Activated T-cell treated with anti-CD3 and anti-CD28 coated beads, Interleukin-2, amount 50 U/mL, for 4 hours (primary cell): ENCODE data around the gene DLST. TPM values are rescaled to one million over a fixed set of nuclear protein-coding genes. Genes with fewer than 3 reads are reported as not detected.
A peak's percentile ranks its signal among the peaks of the same experiment; 100 is the strongest.

Experiments
- ATAC-seq, 2 donors: fragments of 200-7000 bp; cut with Tn5 transposase; one replicate each; pipeline ENCODE4 v1.10.0; 2021
- DNase-seq: peaks from one replicate; pipeline ENCODE4 v3.0.0-alpha.2; 2020
- H3K27me3 Mint-ChIP-seq: one replicate; pipeline ENCODE4 v1.8.0; 2021; ENCODE audit warnings: low read depth, mixed read lengths
- H3K36me3 Mint-ChIP-seq: one replicate; pipeline ENCODE4 v1.8.0; 2022; ENCODE audit warnings: mixed read lengths; ENCODE audit not compliant: insufficient read depth
- H3K4me1 Mint-ChIP-seq: one replicate; pipeline ENCODE4 v1.8.0; 2021; ENCODE audit warnings: low read depth, mixed read lengths
- H3K4me3 Mint-ChIP-seq: one replicate; pipeline ENCODE4 v1.8.0; 2021; ENCODE audit warnings: mild to moderate bottlenecking, moderate library complexity, mixed read lengths
- H3K9me3 Mint-ChIP-seq: one replicate; pipeline ENCODE4 v1.8.0; 2021; ENCODE audit warnings: mixed read lengths
- total RNA-seq, 3 donors: library from RNA; stranded (reverse); gene quantifications; one replicate each; pipeline ENCODE4 v1.2.1, GENCODE V29; 2021

Gene DLST
- 100 to 1,000 TPM; 104 to 107 (median 106) TPM for total RNA-seq

GRCh38 chr14:74881431-74882102, at the start of gene DLST:
DLST (plus strand) TSS chr14:74881916; CDS start chr14:74881954, 38 bp downstream.
- no peaks in the 10 kb centered on the region for H3K27me3 Mint-ChIP-seq
- peaks cover 54% of the 10 kb centered on the region for H3K4me1 Mint-ChIP-seq
- peak within 1 kb of the TSS; percentile 100 for H3K4me3 Mint-ChIP-seq
- H3K9me3 Mint-ChIP-seq, result no peaks in the 10 kb centered on the region
- ATAC-seq, result peak; percentile 93 to 94
- DNase-seq, result peak; percentile 80
- peaks cover 22% of the 10 kb centered on the region for H3K36me3 Mint-ChIP-seq

DNA sequence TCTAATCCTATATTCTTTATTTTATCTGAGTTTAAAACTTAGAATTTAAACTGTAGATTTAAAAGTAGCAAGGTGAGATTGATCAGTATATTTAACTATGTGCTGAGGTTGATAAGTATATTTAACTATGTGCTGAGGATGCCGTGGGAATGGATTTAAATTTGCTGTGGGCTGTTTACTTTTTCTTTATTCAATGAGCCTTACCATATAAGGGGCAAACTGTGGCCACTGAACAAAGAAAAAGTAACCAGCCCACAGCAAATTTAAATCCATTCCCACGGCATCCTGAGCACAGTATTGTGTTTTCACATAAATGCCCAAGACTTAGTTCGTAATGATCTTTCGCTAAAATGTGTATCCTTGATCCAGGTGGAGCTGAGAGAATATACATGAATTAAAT, 48.9 kb upstream of the DLST start:
- no peak overlapping the region for H3K4me3 Mint-ChIP-seq
- no peak for ATAC-seq

DNA sequence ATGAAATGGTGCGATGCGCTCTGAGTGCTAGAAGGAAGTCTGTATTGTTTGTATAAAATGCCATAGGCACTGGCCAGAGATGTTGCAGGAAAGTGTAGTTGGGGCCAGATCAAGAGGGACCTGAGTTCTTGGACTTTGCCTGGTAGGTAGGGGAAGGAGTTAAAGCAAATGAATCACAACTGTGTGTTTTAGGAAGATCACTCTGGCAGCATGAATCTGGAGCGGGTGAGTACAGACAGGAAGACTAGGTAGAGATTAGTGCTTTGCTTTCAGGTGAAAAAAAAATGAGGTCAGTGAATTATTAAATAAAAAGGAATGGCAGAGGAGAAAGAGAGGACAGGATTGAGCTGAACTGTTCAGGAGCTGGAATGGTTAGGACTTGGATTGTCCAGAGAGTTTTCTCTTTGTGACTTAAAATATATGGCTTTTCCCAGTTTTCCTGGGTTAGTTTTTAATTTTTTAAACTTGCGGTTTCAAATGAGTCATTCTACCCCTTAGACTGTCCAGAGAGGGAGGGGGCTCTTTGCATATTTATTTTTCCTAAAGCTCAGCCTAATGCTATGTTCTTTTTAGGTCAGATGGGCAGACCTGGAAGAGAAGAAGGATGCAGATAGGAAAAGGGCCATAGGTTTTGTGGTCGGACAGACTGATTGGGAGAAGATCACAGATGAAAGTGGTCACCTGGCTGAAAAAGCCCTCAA, 46.9 kb upstream of the DLST start:
- no peak overlapping the region for H3K4me3 Mint-ChIP-seq
- DNase-seq (no peak), ATAC-seq (no peak)

More for the DNA sequence above, 48.9 kb upstream of the DLST start:
- H3K4me1 Mint-ChIP-seq, result peaks cover 37% of the 10 kb centered on the region
- peaks cover 34% of the 10 kb centered on the region for H3K36me3 Mint-ChIP-seq
- H3K27me3 Mint-ChIP-seq, result no peaks in the 10 kb centered on the region
- no peak for DNase-seq
- no peaks in the 10 kb centered on the region for H3K9me3 Mint-ChIP-seq

DNA sequence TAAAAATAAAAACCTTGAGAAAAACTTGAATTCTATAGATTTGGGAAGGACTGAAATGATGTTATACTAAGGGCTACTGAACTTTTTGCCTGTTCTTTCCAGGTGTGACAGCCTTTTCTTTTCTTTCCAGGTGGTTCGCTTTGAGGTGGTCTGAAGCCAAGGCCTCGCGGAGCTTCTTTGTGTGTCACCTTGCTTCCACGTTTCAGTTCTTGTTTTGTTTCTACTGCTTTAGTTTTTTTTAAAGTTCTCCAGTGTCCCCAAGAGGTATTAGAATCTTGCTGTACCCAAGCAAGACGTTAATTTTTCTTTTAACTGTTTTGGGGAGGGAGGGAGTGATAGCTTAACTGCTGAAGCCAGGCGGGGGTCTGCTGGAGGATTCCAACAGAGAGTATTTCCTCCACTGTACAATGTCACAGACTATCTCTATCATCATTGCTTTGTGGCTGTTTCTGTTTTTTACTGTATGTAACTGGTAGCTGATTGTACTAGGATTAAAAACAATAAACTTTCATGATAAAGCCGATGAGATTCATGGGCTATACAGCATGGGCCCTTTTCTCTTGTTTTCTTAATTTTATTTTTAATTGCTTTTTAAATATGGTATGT, 46.0 kb upstream of the DLST start:
- H3K4me1 Mint-ChIP-seq, result peaks cover 63% of the 10 kb centered on the region
- no peak overlapping the region for H3K4me3 Mint-ChIP-seq
- H3K27me3 Mint-ChIP-seq, result no peaks in the 10 kb centered on the region
- H3K36me3 Mint-ChIP-seq, result peaks cover 19% of the 10 kb centered on the region
- peak; percentile 38 to 57 for ATAC-seq
- H3K9me3 Mint-ChIP-seq, result no peaks in the 10 kb centered on the region
- no peak for DNase-seq

More for the DNA sequence above, 46.9 kb upstream of the DLST start:
- peaks cover 27% of the 10 kb centered on the region for H3K36me3 Mint-ChIP-seq
- H3K9me3 Mint-ChIP-seq, result no peaks in the 10 kb centered on the region
- H3K4me1 Mint-ChIP-seq, result peaks cover 54% of the 10 kb centered on the region
- H3K27me3 Mint-ChIP-seq, result no peaks in the 10 kb centered on the region

DNA sequence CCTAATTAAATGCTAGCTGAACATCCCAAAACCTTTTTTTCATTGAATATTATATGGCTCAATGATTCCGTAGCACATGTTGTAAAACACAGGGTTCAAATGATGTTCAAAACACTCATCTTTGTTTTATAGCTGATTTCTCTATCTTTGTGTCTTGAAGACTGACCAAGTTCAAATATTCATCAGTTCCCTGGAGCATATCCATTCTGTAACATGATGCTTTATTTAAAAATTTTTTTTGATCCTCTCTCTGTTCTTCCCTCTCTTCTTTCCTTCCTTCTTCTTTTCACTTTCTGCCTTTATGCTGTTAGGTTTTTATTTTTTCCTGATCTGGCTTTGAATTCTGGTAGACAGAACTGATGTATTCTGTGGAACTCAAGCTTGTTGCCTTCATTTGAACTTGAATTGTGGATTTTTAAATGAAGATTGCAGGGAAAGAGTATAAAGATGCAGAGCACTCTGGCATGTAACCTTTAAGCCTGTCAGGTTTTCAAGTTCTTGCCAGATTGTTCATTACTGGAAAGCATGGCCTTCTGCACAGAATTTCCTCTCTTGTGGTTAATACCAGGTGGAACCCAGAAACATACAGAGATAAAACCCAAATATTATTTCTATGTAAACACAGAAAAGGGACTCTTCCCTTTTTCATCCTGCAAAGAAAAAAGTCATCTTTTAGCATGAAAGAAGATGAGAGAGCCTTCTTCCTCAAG, 45.3 kb upstream of the DLST start:
- H3K4me1 Mint-ChIP-seq, result peaks cover 69% of the 10 kb centered on the region
- ATAC-seq (no peak), DNase-seq (no peak)
- peak overlapping the region; percentile 25 for H3K4me3 Mint-ChIP-seq
- peaks cover 16% of the 10 kb centered on the region for H3K36me3 Mint-ChIP-seq
- H3K9me3 Mint-ChIP-seq, result no peaks in the 10 kb centered on the region
- H3K27me3 Mint-ChIP-seq, result no peaks in the 10 kb centered on the region

DNA sequence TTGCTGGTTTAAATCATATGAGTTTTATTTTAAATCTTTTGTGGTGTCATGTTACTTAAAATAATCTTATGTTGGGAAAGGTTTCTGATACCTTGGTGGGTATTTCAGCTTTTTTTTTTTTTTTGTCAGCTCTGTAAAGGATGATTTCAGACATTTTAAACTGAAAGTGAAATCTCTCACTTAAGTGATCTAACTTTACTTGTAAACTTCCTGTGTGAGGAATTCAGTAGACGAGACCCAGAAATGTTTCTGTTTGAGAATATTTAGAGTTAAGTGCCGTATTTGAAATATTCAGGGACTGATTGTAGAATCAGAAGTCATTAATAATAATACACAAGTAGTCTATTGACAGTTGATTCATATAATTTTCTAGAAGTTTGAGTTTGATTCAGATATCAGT, 43.5 kb upstream of the DLST start:
- Mint-ChIP-seq H3K36me3 (peaks cover 15% of the 10 kb centered on the region), H3K27me3 (no peaks in the 10 kb centered on the region), H3K4me3 (peak overlapping the region; percentile 73), H3K4me1 (peaks cover 81% of the 10 kb centered on the region), H3K9me3 (no peaks in the 10 kb centered on the region)
- ATAC-seq, result no peak
- no peak for DNase-seq

GRCh38 chr14:74840603-74841030, 41.1 kb upstream of the DLST start:
- Mint-ChIP-seq H3K4me1 (peaks cover 69% of the 10 kb centered on the region), H3K9me3 (no peaks in the 10 kb centered on the region), H3K36me3 (peaks cover 9% of the 10 kb centered on the region), H3K27me3 (no peaks in the 10 kb centered on the region), H3K4me3 (no peak overlapping the region)
- DNase-seq (no peak), ATAC-seq (peak; percentile 9 to 39)

DNA sequence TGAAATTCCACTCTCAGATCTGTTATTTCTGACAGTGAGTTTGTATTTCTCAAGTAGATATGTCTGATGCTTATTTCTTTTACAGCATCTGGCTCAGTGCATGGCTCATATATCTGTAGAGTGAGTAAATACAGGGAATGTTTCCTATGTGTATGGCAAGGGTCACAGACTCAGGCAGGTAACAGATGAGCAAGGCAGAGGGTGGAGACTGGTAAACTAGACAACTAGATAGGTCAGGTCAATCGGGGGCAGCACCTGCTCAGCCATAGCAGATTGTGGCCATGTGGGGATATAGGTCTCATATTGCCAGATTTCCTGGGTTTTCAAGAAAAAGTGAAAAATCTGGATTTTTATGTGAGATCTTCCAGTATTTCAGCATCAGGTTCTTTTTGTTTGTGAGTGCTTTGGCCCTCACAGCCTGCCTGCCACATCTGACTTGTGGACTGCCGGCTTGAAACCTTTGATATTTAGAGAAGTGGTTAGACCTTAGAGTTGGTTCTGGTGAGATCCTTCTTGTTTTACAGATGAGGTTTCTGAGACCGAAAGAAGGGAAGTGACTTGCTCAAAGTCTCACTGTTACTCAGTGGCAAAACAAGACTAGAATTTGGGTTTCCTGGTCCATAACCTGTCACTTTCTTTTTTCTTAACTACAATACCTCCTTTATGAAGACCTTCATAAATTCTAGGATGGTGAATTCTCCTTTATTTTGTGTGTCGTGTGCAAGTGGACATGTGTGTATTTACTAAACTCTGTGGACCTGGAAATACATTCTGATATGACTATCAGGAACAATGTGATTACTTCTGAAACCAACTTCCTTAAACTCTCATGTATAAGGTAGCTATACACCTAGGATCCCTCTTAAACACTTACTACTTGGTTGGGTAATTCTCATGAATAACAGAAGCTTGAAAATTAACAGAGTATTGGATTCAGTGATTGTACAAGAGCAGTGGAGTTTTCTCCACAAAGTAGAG, 40.2 kb upstream of the DLST start:
- H3K4me3 Mint-ChIP-seq, result no peak overlapping the region
- no peaks in the 10 kb centered on the region for H3K9me3 Mint-ChIP-seq
- no peaks in the 10 kb centered on the region for H3K27me3 Mint-ChIP-seq
- H3K4me1 Mint-ChIP-seq, result peaks cover 60% of the 10 kb centered on the region
- ATAC-seq (peak; percentile 83), DNase-seq (no peak)
- H3K36me3 Mint-ChIP-seq, result peaks cover 5% of the 10 kb centered on the region

DNA sequence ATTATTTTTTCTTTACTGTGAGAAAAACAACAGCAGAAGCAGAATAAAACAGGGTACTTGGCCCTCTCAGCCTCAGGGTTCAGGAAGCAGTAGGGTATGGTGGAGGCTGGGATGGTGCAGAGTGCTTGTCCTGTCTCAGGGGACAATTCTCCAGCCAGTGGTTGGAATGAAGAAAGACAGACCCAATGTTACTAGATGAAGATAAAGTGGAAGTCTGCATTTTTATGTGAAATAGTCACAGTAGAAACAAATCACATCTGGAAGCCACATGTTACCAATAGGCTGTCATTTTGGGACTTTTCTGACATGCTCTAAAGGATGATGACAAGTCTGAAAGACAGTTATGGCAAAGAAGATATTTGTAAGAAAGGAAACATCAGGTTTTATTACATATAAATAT, 38.1 kb upstream of the DLST start:
- Mint-ChIP-seq H3K4me3 (no peak overlapping the region), H3K27me3 (no peaks in the 10 kb centered on the region), H3K9me3 (no peaks in the 10 kb centered on the region), H3K4me1 (peaks cover 38% of the 10 kb centered on the region), H3K36me3 (peaks cover 2% of the 10 kb centered on the region)
- no peak for DNase-seq
- no peak for ATAC-seq

DNA sequence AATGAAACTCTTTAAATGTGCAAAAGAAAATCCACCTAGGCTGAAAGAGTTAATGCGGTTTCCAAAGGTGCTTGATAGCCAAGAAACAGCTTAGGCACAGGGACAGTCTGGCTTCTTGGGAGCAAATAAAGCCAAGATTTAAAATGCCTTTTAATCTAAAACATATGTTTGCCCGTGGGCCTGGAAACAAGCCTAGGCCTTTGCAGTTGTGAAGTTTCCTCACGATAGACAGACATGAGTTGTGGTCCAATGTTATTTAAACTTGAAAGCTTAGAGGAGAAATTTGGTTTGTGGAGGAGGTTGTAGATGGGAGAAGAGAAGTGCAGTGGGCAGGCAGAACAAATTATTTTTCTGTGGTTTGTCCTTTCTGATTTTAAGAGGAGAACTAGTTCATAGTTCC, 35.5 kb upstream of the DLST start:
- H3K4me1 Mint-ChIP-seq, result peaks cover 19% of the 10 kb centered on the region
- H3K36me3 Mint-ChIP-seq, result no peaks in the 10 kb centered on the region
- H3K4me3 Mint-ChIP-seq, result no peak overlapping the region
- no peaks in the 10 kb centered on the region for H3K27me3 Mint-ChIP-seq
- no peak for DNase-seq
- no peaks in the 10 kb centered on the region for H3K9me3 Mint-ChIP-seq
- no peak for ATAC-seq

DNA sequence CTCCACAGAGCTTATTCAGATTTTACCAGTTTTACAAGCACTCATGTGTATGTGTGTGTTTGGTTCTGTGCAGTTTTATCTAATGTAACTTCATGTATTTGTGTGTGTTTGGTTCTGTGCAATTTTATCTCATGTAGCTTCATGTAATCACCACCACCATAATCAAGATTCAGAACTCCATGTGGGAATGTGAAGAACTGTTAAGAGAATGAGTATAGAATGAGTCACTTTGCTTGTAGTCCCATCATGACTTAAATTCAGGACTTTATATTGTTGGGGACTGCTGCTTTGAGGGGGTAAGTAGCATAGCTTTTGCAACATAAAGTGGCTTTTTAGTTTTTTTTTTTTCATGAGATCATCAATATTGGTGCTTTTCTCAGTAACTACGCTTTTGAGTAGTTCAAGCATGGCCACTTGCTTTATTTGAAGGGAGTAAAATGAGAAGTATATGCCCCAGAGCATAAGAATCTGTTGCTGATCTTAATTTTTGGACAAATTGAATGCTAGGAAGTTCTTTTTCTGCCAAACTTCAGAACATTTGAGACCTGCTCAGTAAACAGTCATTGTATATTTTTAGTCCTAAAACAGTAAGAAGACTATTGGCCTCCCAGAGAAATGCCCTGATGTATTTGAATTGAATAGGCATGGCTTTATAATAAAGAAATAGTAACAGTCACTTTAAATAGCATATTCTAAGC, 34.6 kb upstream of the DLST start:
- DNase-seq (no peak), ATAC-seq (no peak)
- Mint-ChIP-seq H3K4me3 (no peak overlapping the region), H3K4me1 (peaks cover 10% of the 10 kb centered on the region), H3K27me3 (no peaks in the 10 kb centered on the region), H3K9me3 (no peaks in the 10 kb centered on the region), H3K36me3 (no peaks in the 10 kb centered on the region)

GRCh38 chr14:74848768-74849167, 32.9 kb upstream of the DLST start:
- no peak overlapping the region for H3K4me3 Mint-ChIP-seq
- H3K9me3 Mint-ChIP-seq, result no peaks in the 10 kb centered on the region
- peaks cover 13% of the 10 kb centered on the region for H3K4me1 Mint-ChIP-seq
- no peaks in the 10 kb centered on the region for H3K27me3 Mint-ChIP-seq
- DNase-seq (no peak), ATAC-seq (no peak)
- no peaks in the 10 kb centered on the region for H3K36me3 Mint-ChIP-seq

DNA sequence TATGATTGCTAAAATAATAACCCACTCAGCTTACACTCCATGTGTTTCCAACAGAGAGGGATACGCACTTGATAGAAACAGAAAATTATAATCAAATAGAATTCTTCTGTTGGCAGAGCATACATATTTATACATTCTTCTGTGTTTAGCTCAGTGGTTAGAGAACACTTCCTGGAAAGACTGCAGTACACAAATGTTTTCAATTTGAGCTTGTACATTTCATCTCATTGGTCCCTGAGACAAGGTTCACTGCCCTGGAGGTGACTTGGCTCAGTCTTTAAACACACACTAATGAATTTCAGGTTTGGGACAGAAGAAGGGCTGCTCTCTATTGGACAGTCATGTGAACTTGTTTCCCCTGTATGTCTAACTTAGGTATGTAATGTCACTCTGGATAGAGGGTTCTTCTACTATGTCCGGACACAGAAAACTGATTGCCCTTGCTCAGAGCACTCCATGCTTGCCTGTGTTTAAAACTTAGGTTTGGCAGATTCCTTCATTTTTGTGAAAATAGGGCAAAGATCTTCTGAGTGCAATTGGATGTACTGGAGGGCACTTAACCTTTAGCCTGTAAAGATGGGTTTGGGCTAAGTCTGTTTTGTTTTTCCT, 28.7 kb upstream of the DLST start:
- H3K4me3 Mint-ChIP-seq, result no peak overlapping the region
- no peak for DNase-seq
- no peak for ATAC-seq
- no peaks in the 10 kb centered on the region for H3K27me3 Mint-ChIP-seq
- H3K9me3 Mint-ChIP-seq, result no peaks in the 10 kb centered on the region
- H3K36me3 Mint-ChIP-seq, result peaks cover 2% of the 10 kb centered on the region
- peaks cover 22% of the 10 kb centered on the region for H3K4me1 Mint-ChIP-seq
